ENCODE results near the gene RPRM.
"Not testable (repeated sequence)": the region's sequence is repeated elsewhere in the genome, so short reads cannot be mapped to it uniquely, and the experiment has no call there.

Gene RPRM

GRCh38 chr2:153478289-153479261 lies at the start of gene RPRM:
TSS of gene RPRM (minus strand) at chr2:153478762. CDS start at chr2:153478565, 197 bp downstream.
- DNase-seq (ENCODE audit: low read depth, low spot score) = no peak
- no peak within 1 kb of the TSS for H3K27ac ChIP-seq

GRCh38 chr2:153519257-153519875 lies 40.8 kb upstream of the RPRM start:
- DNase-seq (ENCODE audit: low read depth, low spot score) = no peak
- no peak overlapping the region for H3K27ac ChIP-seq

- DNase-seq (ENCODE audit: low read depth, low spot score) = no peak
- H3K27ac ChIP-seq = no peak overlapping the region
Observed at GRCh38 chr2:153512331-153512730, 33.8 kb upstream of the RPRM start.

DNA sequence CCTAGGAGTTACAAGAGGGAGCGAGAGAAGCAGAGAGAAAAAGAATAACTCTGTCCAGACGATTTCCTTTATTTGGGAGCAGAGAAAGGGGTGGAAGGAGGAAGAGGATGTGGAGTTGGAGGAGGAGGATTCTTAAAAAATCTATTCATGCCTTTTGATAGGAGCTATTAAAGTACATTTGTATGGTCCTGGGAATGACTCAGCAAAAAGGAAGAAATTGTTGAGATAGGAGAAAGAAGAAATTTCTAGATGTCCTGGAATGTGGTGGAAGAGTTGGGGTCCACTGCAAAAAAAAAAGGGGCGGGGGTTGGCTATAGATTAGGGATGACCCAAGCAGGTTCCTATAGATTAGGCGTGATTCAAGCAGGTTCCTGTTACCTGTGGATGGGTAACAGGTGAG lies 32.4 kb upstream of the RPRM start:
- no peak overlapping the region for H3K27ac ChIP-seq
- DNase-seq (ENCODE audit: low read depth, low spot score) = no peak

DNA sequence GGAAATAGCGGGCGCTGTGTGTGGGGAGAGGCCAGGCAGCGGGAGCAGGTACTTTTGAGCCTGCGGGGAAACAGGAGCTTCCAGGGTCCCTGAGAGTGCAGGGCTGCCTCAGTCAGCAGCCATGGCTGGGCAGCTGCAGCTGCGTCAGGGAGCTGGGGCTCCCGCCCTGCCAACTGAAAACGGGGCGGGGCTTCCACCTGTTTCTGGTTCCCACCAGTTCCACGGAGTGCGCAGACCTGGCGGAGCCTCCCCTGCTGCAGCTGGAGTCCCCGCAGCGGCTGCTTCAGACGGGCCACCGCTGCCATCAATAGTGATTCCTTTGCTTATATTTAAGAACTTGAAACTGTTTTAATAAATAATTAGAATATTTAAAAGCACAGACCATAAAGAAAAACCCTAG lies 30.6 kb upstream of the RPRM start:
- no peak overlapping the region for H3K27ac ChIP-seq
- no peak for DNase-seq (ENCODE audit: low read depth, low spot score)

DNA sequence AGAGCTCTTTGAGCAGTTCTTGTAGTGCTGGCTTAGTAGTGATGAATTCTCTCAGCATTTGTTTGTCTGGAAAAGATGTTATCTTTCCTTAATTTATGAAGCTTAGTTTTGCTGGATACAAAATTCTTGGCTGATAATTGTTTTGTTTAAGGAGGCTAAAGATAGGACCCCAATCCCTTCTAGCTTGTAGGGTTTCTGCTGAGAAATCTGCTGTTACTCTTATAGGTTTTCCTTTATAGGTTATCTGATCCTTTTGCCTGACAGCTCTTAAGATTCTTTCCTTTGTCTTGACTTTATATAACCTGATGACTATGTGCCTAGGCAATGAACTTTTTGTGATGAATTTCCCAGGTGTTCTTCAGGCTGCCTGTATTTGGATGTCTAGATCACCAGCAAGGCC lies 27.9 kb upstream of the RPRM start:
- DNase-seq (ENCODE audit: low read depth, low spot score); H3K27ac ChIP-seq: not testable (repeated sequence)

DNA sequence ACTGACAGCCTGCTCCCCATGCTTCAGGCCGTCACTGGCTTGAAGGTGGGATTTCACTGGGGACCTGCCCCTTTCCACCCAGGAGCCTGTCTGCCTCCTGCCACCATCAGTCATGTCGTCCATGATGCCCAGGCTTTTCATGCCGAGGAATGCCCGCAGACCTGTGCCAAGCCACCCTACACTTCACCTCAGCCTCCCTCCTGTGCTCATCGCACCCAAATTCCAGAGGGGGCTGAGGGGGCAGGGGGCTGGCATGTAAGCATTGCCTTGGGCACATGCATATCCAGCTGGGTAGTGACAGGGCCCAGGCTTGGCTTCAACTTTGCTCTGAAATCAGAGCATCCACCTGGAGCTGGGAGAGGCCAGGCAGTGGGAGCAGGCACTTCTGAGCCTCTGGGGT lies 20.9 kb upstream of the RPRM start:
- H3K27ac ChIP-seq = no peak overlapping the region

DNA sequence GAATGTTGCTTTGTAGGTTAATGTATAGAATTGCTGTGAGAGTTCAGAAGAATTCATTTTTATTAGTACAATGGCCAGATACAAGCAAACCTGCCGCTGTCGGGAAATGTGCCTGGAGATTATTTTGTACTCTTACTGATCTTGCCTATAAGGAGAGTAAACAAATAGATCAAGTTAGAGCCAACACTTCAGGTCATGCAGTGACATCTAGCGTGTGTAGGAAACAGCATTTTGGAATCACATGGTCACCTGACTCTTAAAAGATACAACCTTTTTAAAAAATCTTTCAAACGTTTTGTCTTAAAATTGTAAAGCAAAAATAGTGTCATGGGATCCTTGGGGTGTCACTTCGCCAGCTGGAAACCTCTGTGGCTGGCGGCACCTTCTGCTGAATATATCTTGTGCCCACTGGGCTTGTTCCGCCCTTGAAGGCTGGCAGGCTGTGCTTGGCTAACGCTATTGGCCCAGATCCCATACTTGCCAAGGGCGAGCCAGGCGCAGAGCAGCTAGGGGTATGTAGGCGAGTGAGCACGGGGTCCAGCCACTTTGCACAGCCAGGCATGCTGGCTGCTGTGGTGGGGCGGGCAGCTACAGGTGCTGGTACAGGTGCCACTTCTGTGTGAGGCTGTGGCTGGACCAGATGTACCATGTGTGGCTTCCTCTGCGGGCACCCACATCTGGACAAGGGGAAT lies 19.5 kb upstream of the RPRM start:
- no peak for DNase-seq (ENCODE audit: low read depth, low spot score)
- no peak overlapping the region for H3K27ac ChIP-seq

More for the DNA sequence above, 20.9 kb upstream of the RPRM start:
- DNase-seq (ENCODE audit: low read depth, low spot score) = no peak

DNA sequence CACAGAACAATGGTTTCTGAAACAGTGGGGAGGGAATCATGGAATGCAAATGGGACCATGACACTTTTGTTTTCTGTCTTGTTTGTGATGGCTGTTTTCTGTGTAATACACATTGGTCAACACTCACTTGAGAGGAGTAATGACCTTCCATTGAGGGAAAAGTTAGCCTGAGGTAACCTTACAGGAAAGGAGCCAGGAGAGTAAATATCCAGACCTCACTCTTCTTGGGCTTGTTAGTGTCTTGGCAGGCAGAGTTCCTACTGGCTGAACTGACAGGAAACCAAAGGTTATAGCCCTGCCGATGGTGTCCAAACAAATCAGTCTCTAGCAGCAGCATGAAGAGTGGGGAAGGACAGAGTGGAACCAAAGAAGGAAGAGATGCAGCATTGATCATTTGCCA lies 17.2 kb upstream of the RPRM start:
- DNase-seq (ENCODE audit: low read depth, low spot score) = no peak
- no peak overlapping the region for H3K27ac ChIP-seq

GRCh38 chr2:153488072-153488471 lies 9.5 kb upstream of the RPRM start:
- DNase-seq (ENCODE audit: low read depth, low spot score) = no peak
- H3K27ac ChIP-seq = no peak overlapping the region

DNA sequence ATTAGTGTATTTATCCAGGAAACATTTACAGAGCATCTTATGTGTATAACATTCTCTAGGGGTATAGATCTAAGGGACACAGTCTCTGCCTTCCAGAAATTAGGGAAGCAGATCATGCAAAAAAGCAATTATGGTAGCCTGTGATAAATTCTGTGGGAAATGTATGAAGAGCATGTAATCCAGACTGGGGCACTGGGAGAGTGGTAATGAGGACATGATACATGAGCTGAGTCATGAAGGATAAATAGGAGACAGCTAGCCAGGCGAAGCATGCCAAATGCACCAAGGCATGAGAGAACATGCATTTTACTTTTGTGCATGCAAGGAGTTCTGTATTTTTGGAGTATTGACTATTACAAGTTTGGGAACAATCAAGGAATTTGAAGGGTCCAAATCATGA lies 8.9 kb upstream of the RPRM start:
- peak; percentile 14 for DNase-seq (ENCODE audit: low read depth, low spot score)
- no peak overlapping the region for H3K27ac ChIP-seq

GRCh38 chr2:153479573-153479972 lies 1.0 kb upstream of the RPRM start:
- H3K27ac ChIP-seq = no peak overlapping the region
- DNase-seq (ENCODE audit: low read depth, low spot score) = no peak

DNA sequence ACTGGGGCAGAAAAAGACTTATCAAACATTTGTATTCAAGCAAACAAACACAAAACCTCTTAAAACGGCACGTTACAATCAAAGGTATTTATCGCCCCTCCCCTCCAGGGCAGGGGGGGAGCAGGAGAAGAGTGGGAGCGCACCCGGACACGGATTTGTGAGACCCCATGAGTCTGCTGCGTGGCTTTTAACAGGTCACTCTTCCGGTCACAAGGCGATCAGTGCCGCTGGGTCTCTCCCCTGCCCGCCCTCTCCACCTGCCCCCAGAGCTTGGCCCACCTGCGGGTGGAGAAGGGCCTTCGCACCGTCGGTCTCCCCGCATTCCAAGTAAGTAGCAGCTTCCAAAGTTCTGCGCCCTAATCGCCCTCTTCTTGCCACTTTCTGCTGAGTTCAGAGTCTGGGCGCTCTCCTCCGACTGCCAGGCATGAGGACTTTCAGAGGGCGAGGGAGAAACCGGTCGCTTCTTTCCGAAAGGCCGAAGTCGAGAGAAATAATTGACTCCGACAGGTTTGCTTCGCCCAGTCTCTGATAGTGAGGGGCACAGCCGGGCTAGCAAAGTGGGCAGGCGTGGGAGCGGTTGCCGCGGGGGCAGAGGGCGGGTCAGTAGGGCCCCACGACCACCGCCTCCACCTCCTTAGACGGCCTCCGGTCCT lies 800 bp downstream of the RPRM start:
- no peak overlapping the region for H3K27ac ChIP-seq
- no peak for DNase-seq (ENCODE audit: low read depth, low spot score)

DNA sequence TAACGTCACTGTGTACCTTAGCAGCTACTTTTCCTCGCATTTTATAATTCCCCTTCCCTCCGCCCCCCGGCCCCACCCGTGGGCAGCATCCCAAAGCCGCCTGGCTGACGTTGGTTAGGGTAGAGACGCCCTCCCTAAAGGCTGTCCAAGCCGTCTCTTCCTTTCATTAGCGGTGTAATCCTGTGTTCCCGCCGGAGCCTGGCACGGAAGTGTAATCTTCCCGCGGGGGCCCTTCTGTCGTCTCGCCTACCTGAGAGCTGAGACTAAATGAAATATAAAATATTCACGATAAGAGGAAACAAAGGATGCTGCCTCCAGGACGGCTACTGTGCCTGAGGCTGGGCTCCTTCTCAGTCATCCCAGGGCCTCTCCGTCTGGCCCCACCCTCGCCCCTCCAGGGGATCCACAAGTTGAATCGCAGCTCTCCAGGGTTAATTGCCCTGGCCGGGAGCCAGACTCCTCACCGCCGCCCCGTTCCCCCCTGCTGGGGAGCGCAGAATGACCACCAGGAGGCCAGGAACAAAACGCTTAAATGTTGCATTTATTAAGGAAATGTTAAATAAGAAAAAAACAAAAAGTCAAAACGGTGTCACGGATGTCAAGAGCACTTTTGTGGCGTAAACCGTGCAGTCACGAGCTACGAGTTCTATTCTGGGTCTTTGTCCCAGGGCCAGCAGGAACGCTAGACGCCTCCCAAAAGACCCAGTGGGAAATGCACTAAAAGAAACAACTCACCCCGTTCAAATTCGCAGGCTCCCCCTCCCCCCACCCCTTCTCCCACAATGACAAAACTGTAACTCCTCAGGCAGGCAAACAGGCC lies 1.5 kb downstream of the RPRM start:
- H3K27ac ChIP-seq = no peak overlapping the region
- no peak for DNase-seq (ENCODE audit: low read depth, low spot score)

DNA sequence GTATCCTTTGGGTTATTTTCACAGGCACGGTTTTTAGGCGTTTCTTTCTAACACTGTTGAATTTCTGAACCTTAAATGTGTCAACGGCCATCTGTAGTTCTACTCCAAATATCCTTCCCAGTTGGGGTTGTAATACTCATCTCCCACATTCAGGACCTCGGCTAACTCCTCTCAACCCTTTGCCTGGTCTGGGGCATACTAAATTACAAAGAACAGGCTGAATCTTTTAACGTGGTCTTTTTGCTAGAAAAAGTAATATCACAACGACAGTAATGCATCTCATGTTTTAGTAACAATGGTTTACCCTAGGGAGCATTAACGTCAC lies 2.1 kb downstream of the RPRM start:
- H3K27ac ChIP-seq = no peak overlapping the region
- DNase-seq (ENCODE audit: low read depth, low spot score) = no peak

DNA sequence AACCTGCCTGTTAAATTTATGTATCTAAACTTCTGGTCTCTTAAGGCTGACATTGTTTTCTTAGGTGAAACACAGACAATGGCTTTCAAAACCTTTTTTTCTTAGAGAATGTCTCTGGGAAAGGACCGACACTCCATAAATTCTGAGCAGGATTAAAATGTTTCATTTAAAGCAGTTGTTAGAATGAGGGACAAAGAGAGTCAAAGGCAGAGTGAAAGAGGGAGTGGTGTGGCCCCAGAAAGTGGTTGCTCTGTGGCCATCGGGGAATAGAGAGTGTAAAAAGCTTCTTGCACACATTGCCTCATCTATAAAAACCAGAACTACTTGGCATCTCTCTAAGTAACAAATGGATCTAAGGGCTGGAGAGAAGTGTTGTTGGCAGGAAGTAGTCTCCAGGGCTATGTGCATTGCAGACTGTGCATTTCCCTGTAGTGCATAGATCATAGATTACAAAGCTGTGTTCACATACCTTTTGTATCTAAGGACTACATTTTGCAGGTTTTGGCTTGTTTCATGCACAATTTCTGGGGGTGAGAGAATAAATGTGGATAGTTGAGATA lies 3.6 kb downstream of the RPRM start:
- no peak overlapping the region for H3K27ac ChIP-seq
- no peak for DNase-seq (ENCODE audit: low read depth, low spot score)

- H3K27ac ChIP-seq = no peak overlapping the region
- DNase-seq (ENCODE audit: low read depth, low spot score) = no peak
Observed at GRCh38 chr2:153474407-153474806, 4.2 kb downstream of the RPRM start.

- DNase-seq (ENCODE audit: low read depth, low spot score) = no peak
- H3K27ac ChIP-seq = no peak overlapping the region
Observed at GRCh38 chr2:153470867-153471266, 7.7 kb downstream of the RPRM start.

DNA sequence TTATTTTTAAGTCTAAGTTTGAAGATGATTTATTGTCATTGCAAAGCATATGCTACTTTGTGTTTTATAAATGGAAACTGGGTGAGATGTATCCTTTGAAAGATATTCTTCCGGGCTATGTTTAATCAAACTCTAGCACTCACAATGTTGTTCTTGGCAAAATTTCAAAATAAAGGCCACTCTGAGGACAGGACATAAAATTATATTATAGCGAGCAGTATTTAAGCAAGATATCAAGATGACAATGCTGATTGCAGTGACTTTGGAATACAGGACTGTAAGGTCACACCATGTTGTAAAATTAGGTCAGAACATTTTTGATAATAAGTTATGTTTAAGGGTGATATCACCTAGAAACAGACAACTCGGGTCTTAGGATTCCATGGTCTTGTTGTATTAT lies 14.2 kb downstream of the RPRM start:
- DNase-seq (ENCODE audit: low read depth, low spot score) = no peak
- no peak overlapping the region for H3K27ac ChIP-seq
